C4-2B (cell line): ENCODE measurements around the gene NEDD4.

ENCODE experiments used
- CTCF ChIP-seq: fragments of 450-650 bp; conservative IDR thresholded peaks from 2 replicates; pipeline ENCODE4 v1.5.1; 2017; ENCODE audit warnings: mild to moderate bottlenecking
- ZFX ChIP-seq: fragments of 450-650 bp; IDR thresholded peaks from 2 replicates; pipeline ENCODE4 v1.6.1; 2017

- no peak for TF ChIP-seq CTCF
- no peak for TF ChIP-seq ZFX
Observed at GRCh38 chr15:56042498-56042897, 49.1 kb upstream of the NEDD4 start.
